Activated T-helper 1 cell treated with anti-CD3 and anti-CD28 coated beads, Interleukin-12 subunit alpha, Interleukin-12 subunit beta, Interleukin-2, Interleukin-4 antibody, amounts not matched to agents 30 ng/mL and 10 ng/mL and 1 ng/mL, durations not matched to agents 14 hours and 24 hours and 36 hours (primary cell): ENCODE results near the gene CREB3L1. TPM values are rescaled to one million over a fixed set of nuclear protein-coding genes. Genes with fewer than 3 reads are reported as not detected.
A peak's percentile ranks its signal among the peaks of the same experiment; 100 is the strongest.
"Not testable (repeated sequence)": the region's sequence is repeated elsewhere in the genome, so short reads cannot be mapped to it uniquely, and the experiment has no call there.

Source experiments
- DNase-seq: peaks from one replicate; pipeline ENCODE4 v3.0.0; 2021; ENCODE audit warnings: low spot score
- H3K27ac Mint-ChIP-seq: one replicate; pipeline ENCODE4 v1.8.0; 2021; ENCODE audit warnings: mild to moderate bottlenecking, mixed read lengths
- H3K27me3 Mint-ChIP-seq: one replicate; pipeline ENCODE4 v1.8.0; 2022; ENCODE audit warnings: mild to moderate bottlenecking, moderate library complexity, mixed read lengths; ENCODE audit not compliant: insufficient read depth
- H3K36me3 Mint-ChIP-seq: one replicate; pipeline ENCODE4 v1.8.0; 2021; ENCODE audit warnings: low read depth, mixed read lengths
- H3K4me1 Mint-ChIP-seq: one replicate; pipeline ENCODE4 v1.8.0; 2021; ENCODE audit warnings: low read depth, mixed read lengths
- H3K4me3 Mint-ChIP-seq: one replicate; pipeline ENCODE4 v1.8.0; 2021; ENCODE audit warnings: mild to moderate bottlenecking, moderate library complexity, mixed read lengths
- H3K9me3 Mint-ChIP-seq: one replicate; pipeline ENCODE4 v1.8.0; 2021; ENCODE audit warnings: mixed read lengths
- intact Hi-C: fragments of 100-400 bp; cut with micrococcal nuclease; formaldehyde crosslinking; loops from one replicate; pipeline ENCODE4 v1.15.1; 2024
- total RNA-seq: library from RNA; stranded (reverse); gene quantifications from 2 replicates; pipeline ENCODE4 v1.2.3, GENCODE V29; 2022

The CREB3L1 gene
- total RNA-seq, 1 donor from 2014 or later: 0.39 TPM

GRCh38 chr11:46298699-46299433 is 21.4 kb downstream of the CREB3L1 start:
- Mint-ChIP-seq H3K4me3 (no peak overlapping the region), H3K27me3 (peaks cover 24% of the 10 kb centered on the region), H3K9me3 (no peaks in the 10 kb centered on the region), H3K4me1 (no peaks in the 10 kb centered on the region), H3K27ac (no peak overlapping the region), H3K36me3 (no peaks in the 10 kb centered on the region)
- no peak for DNase-seq
- intact Hi-C loops: no loop called here

GRCh38 chr11:46299451-46299961 is 22.0 kb downstream of the CREB3L1 start:
- intact Hi-C loops: no loop called here
- no peaks in the 10 kb centered on the region for H3K36me3 Mint-ChIP-seq

GRCh38 chr11:46300270-46300669 is 22.8 kb downstream of the CREB3L1 start:
- peaks cover 21% of the 10 kb centered on the region for H3K27me3 Mint-ChIP-seq
- H3K27ac Mint-ChIP-seq: no peak overlapping the region
- H3K4me1 Mint-ChIP-seq: no peaks in the 10 kb centered on the region
- intact Hi-C loops: no loop called here
- H3K4me3 Mint-ChIP-seq: no peak overlapping the region
- no peaks in the 10 kb centered on the region for H3K9me3 Mint-ChIP-seq
- no peaks in the 10 kb centered on the region for H3K36me3 Mint-ChIP-seq
- DNase-seq: no peak

More at GRCh38 chr11:46299451-46299961, 22.0 kb downstream of the CREB3L1 start:
- Mint-ChIP-seq H3K4me3 (no peak overlapping the region), H3K27ac (no peak overlapping the region), H3K27me3 (peaks cover 21% of the 10 kb centered on the region), H3K9me3 (no peaks in the 10 kb centered on the region), H3K4me1 (no peaks in the 10 kb centered on the region)
- DNase-seq: no peak

GRCh38 chr11:46302866-46303265 is 25.4 kb downstream of the CREB3L1 start:
- intact Hi-C loops: no loop called here
- no peaks in the 10 kb centered on the region for H3K4me1 Mint-ChIP-seq
- peaks cover 6% of the 10 kb centered on the region for H3K27me3 Mint-ChIP-seq
- H3K36me3 Mint-ChIP-seq: no peaks in the 10 kb centered on the region
- H3K27ac Mint-ChIP-seq: no peak overlapping the region
- DNase-seq: no peak
- H3K4me3 Mint-ChIP-seq: no peak overlapping the region
- no peaks in the 10 kb centered on the region for H3K9me3 Mint-ChIP-seq

DNA sequence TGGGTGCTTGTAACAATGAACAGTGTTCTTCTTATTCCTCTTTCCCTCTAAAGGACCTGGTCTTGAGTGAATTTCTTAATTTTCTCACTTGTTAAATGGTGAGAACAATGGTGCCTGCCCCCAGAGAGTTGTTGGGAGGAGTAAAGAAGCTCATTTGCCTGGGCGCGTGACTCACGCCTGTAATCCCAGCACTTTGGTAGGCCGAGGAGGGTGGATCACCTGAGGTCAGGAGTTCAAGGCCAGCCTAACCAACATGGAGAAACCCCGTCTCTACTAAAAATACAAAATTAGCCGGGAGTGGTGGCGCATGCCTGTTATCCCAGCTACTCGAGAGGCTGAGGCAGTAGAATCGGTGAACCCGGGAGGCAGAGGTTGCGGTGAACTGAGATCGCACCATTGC is 26.6 kb downstream of the CREB3L1 start:
- H3K27ac Mint-ChIP-seq, H3K4me3 Mint-ChIP-seq, H3K9me3 Mint-ChIP-seq, intact Hi-C loops, H3K4me1 Mint-ChIP-seq, H3K36me3 Mint-ChIP-seq, H3K27me3 Mint-ChIP-seq, DNase-seq: not testable (repeated sequence)

DNA sequence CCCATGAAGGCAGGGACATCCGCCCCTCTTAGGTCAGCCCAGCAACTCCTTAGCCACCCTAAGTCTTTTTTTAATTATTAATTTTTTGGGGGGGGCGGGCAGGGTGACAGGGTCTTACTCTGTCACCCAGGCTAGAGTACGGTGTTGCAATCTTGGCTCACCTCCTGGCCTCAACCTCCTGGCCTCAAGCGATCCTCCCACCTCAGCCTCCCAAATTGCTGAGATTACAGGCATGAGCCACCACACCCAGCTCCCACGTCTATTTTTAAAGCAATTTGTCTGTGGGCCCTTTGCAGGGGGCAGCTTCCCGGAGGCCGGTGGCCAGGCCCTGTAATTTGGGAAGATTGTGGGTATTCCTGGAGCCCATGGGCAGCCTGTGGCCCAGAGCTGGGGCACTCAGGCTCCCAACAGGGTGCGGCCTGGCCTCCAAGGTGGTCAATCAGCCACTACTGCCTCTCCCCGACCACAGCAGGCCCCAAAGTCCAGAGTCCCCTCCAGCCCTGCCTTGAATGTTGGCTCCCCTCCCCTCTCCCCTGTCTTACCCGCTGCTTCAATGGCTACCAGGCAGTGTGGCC is 27.2 kb downstream of the CREB3L1 start:
- intact Hi-C loops: no loop called here
- no peak overlapping the region for H3K4me3 Mint-ChIP-seq
- DNase-seq: no peak
- no peaks in the 10 kb centered on the region for H3K9me3 Mint-ChIP-seq
- peaks cover 11% of the 10 kb centered on the region for H3K4me1 Mint-ChIP-seq
- peaks cover 2% of the 10 kb centered on the region for H3K27me3 Mint-ChIP-seq
- H3K27ac Mint-ChIP-seq: no peak overlapping the region
- no peaks in the 10 kb centered on the region for H3K36me3 Mint-ChIP-seq

GRCh38 chr11:46305295-46305694 is 27.8 kb downstream of the CREB3L1 start:
- no peak for DNase-seq
- Mint-ChIP-seq H3K4me3 (no peak overlapping the region), H3K9me3 (no peaks in the 10 kb centered on the region), H3K27ac (no peak overlapping the region), H3K4me1 (peaks cover 17% of the 10 kb centered on the region), H3K27me3 (peaks cover 2% of the 10 kb centered on the region), H3K36me3 (no peaks in the 10 kb centered on the region)
- intact Hi-C loops: no loop called here

- intact Hi-C loops: no loop called here
- Mint-ChIP-seq H3K9me3 (no peaks in the 10 kb centered on the region), H3K4me1 (peaks cover 19% of the 10 kb centered on the region), H3K36me3 (no peaks in the 10 kb centered on the region), H3K27ac (no peak overlapping the region), H3K4me3 (no peak overlapping the region), H3K27me3 (peaks cover 2% of the 10 kb centered on the region)
- no peak for DNase-seq
Observed at GRCh38 chr11:46306296-46306853, 28.9 kb downstream of the CREB3L1 start.

DNA sequence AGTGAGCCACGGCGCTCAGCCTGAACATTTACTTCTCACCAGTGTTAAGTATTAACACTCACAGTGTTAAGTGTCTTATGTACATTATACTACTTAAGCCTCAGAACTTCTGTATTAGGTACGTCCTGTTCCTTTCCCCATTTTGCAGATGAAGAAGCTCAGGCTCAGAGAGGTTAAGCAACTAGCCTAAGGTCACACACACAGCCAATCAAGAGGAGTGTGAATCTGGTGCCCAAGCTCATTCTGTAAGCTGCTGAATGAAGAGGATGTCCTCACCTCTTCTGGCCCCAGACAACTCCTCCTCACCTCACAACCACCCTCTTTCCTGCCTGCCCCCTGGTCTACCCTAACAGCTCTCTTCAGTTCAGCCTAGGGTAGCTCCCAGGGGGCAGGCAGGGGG is 29.9 kb downstream of the CREB3L1 start:
- no peak overlapping the region for H3K4me3 Mint-ChIP-seq
- intact Hi-C loops: no loop called here
- H3K36me3 Mint-ChIP-seq: no peaks in the 10 kb centered on the region
- peaks cover 19% of the 10 kb centered on the region for H3K4me1 Mint-ChIP-seq
- no peak overlapping the region for H3K27ac Mint-ChIP-seq
- H3K9me3 Mint-ChIP-seq: no peaks in the 10 kb centered on the region
- H3K27me3 Mint-ChIP-seq: peaks cover 2% of the 10 kb centered on the region
- no peak for DNase-seq

DNA sequence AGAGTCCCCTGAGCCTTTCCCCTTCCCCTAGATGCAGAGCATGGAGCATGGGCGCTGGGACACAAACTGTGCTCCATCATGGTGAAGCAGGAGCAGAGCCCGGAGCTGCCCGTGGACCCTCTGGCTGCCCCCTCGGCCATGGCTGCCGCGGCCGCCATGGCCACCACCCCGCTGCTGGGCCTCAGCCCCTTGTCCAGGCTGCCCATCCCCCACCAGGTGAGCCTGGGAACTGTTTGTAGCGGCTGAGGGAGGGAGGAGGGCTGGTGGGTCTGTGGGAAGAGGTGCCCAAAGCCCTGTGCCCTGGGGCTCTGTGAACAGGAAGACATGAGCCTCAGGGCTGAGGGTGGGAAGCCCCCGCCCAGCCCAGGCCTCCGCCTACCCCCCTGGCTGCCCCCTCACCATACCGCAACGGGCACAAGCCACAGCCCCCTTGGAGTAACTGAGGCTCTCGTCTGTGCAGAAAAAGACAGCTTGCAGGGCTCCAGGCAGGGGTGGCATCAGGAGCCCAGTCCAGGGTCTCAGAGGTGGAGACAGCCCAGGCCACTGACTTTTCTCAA is 30.4 kb downstream of the CREB3L1 start:
- Mint-ChIP-seq H3K36me3 (no peaks in the 10 kb centered on the region), H3K9me3 (no peaks in the 10 kb centered on the region), H3K4me1 (peaks cover 19% of the 10 kb centered on the region), H3K27ac (no peak overlapping the region), H3K4me3 (no peak overlapping the region), H3K27me3 (peaks cover 2% of the 10 kb centered on the region)
- intact Hi-C loops: loop anchor here (1.0 kb wide), 3 partner anchors 65 to 181 kb away; no protein-coding TSS in a partner anchor
- no peak for DNase-seq

DNA sequence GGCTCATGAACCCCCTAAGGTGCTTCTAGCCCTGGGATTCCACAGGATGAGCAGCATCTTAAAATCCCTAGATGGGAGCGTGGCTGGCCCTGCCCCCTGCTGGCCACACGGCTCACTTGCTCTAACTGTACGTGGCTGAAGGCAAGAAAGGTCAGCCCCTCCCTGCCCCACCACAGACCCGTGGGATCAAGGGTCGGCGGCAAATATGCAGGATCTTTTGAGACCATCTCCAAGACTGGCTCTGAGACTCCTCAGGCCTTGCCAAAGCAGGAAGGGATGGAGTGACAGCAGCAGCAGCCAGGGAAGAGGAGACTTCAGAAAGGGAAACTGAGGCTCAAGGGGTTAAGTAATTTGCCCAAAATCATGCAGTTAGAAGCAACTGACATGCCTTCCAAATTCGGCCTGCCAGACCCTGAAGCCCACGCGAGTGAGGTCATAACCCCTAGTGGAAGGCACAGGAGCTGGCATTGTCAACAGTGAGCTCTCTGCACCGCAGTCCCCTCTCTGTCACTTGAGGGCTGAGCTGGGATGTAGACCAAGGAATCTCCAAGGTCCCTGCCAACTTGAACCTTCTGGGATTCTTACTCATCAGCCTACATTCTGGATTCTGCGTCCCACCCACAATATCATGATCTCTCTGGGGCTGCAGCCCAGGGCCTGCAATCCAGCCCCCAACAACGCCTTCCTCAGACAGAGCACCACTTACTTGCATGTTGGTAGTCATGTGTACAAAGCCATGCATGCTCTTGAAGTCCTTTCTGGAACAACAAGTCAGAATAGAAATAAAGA is 31.4 kb downstream of the CREB3L1 start:
- Mint-ChIP-seq H3K27me3 (peaks cover 2% of the 10 kb centered on the region), H3K4me3 (no peak overlapping the region), H3K4me1 (peaks cover 19% of the 10 kb centered on the region), H3K36me3 (no peaks in the 10 kb centered on the region), H3K27ac (no peak overlapping the region), H3K9me3 (no peaks in the 10 kb centered on the region)
- DNase-seq: peak; percentile 43
- intact Hi-C loops: loop anchor here (1.0 kb wide), 3 partner anchors 66 to 182 kb away; no protein-coding TSS in a partner anchor

DNA sequence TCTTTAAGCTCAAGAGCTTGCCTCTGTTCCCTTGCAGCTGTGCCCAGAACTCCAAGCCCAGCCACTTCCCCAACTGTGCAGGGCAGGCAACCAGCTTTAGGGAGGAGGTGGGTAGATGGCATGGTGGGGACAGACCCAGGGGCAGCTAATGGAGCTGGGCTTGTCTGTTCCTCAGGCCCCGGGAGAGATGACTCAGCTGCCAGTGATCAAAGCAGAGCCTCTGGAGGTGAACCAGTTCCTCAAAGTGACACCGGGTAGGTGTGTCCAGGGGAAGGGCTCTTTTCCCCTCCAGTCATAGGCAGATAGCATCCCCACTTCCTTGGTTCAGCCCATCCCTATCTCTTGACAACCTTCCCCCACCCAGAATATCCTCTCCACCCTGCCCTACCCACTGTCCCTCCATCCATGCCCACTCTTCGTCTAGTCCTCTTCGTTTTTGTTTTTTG is 32.4 kb downstream of the CREB3L1 start:
- H3K27ac Mint-ChIP-seq: no peak overlapping the region
- no peak for DNase-seq
- H3K27me3 Mint-ChIP-seq: peaks cover 2% of the 10 kb centered on the region
- no peaks in the 10 kb centered on the region for H3K9me3 Mint-ChIP-seq
- peaks cover 19% of the 10 kb centered on the region for H3K4me1 Mint-ChIP-seq
- H3K4me3 Mint-ChIP-seq: no peak overlapping the region
- intact Hi-C loops: no loop called here
- no peaks in the 10 kb centered on the region for H3K36me3 Mint-ChIP-seq
